Activated CD4-positive, alpha-beta T cell treated with anti-CD3 and anti-CD28 coated beads, Interleukin-2, amount 50 U/mL, for 4 hours (primary cell): ENCODE data around the gene SYP.

Source experiments
- DNase-seq, 2 experiments: peaks; one replicate each; pipeline ENCODE4 v3.0.0-alpha.2; 2020

Gene SYP

DNA sequence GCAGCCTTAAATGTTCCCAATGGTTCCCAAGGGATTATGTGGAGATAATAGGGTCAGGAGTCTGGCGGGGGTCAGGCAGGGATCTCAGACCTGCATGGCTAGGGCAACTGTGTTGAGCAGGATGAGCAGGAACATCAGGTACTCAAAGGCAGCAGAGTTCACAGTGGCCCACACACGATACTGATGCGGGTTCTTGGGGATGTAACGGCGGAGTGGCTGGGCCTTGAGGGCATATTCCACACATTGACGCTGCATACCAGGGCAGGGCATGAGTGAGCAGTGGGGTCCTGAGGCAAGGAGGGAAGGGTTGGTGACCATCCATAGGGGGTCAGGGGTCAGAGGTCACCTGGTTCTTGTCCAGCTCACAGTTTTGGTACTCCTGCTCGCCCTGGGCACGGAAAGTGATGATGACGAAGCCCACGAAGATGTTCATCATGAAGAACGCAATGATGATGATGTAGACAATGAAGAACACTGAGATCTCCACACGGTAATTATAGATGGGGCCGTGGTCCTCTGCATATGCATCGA lies 15.1 kb upstream of the SYP start:
- no peak for DNase-seq

- DNase-seq = no peak
Observed at GRCh38 chrX:49214416-49214815, 14.4 kb upstream of the SYP start.

- no peak for DNase-seq
Observed at GRCh38 chrX:49212861-49213260, 12.9 kb upstream of the SYP start.

- DNase-seq = no peak
Observed at GRCh38 chrX:49212209-49212608, 12.2 kb upstream of the SYP start.

DNA sequence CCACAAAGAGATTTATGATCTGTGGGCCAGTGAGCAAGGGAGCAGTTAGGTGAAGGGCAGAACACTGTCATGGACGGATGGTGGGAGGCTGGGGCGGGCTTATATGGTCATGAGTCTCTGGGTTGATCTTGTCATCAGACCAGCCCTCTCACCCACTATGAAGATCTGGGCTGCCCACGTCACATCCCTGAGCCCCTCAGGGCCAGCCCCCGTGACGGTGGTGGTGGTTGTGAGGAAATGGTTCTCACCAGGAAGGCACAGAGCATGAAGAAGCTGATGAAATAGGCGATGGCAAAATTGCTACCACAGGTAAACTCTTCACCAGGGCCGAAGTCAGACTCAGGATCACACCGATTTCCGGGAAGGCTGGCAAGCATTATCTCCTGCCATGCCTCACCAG lies 11.1 kb upstream of the SYP start:
- no peak for DNase-seq

- no peak for DNase-seq
Observed at GRCh38 chrX:49210406-49210805, 10.4 kb upstream of the SYP start.

DNA sequence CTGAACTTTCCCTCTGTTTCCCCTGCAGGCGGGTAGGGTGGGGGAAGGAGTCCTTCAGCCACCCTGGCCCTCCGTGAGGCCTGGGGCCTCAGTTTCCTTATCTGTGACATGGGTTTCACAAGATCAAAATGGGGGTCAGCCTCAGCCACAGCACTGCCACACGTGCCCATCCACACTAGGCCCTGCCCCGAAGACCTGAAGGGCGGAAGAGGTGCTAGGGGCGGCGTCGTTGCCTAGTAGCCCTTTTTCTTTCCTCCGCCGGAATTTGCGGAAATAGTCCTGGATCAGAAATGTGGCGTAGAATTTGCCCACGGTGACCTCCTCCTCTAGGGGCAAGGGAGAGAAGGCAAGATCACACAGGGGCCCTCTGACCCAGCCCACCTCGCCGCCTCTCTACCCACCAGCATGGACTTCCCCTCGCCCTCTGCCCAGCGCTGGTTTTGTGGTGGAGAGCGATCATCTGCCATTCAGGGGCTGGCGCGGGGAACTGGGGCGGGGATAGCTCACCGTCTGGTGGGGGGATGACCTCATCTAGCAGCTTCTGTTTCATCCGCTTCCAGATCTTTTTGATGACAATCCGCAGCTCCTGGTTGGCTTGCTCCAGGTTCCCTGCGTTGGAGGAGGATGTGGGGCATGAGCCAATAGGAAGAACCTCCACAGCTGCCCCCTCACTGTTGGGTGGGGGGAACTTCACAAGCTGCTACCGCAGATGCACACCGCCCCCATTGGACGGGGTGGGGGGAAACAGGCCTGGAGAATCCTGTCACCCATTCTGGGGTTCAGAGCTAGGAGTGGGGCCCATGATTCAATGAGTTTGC lies 9.7 kb upstream of the SYP start:
- DNase-seq = no peak

DNA sequence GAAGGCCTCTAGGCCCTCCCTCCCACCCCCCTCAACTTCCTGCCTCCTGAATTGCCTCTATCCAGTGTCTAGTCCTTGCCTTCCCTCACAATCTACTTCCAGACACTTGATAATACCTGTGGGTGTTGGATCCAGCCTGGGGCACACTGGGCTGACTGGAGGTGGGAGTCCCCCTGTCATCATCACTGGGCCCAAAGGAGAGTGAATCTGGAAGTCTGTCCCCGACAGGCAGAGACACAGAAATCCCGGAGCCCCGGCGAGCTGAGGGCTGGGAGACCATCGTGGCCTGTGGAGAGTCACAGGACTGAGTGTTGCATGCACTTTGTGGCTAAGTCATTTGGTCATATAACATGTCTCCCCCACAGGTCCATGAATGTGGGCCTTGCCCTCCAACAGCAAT lies 8.4 kb upstream of the SYP start:
- DNase-seq = no peak

- DNase-seq = no peak
Observed at GRCh38 chrX:49206543-49206942, 6.5 kb upstream of the SYP start.

DNA sequence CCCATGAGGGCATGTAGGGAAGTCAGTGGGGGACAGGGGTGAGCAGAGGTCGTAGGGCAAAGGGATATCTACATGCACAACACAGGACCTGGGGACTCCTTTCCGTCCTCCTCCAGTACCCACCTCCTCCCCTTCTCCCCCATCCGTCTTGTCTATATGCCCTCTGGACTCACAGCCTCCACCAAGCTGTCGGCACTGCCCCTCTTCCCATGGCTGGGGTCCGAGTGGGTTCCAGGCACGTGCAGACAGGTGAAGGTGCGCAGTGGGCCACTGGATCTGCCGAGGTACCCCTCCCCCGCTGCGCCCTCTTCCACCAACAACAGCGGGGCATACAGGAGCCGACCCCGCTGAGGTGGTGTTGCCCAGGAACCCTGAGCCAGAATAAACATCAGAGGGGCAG lies 5.5 kb upstream of the SYP start:
- no peak for DNase-seq

DNA sequence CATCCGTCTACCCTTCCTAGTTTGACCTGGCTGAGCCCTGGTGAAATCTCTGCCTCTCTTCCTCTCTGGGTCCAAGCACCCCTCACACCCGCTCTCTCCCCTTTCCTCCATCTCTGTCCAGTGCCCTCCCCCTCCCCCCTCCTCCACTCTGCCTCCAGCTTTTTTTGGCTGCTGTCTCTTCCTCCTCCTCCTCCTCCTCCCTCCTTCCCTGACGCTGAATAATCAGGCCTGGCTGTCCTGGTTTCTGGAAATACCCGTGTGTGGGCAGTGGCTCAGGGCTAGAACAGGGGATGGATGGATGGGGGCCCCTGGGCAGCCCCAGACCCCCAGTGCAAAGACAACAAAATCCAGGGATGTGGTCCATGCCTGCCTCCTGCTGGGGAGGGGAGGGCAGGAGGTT lies 4.7 kb upstream of the SYP start:
- no peak for DNase-seq

GRCh38 chrX:49204017-49204416 lies 4.0 kb upstream of the SYP start:
- no peak for DNase-seq

DNA sequence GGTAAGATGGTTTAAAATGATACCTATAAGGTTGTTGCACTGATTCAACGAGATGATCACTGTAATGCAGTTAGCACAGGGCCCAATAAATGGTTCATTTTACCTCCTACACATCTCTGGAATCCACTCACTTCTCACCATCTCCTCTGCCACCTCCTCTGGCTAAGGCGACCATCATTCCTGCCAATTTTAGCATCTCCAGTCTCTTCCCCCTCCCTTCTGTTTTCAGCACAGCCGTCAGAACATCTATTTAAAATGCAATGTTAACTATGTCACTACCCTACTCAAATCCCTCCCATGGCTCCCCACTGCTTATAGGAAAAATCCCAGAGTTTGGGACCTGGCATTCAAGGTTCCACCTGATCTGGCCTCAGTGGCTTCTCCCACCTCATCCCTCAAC lies 3.5 kb upstream of the SYP start:
- DNase-seq = no peak

DNA sequence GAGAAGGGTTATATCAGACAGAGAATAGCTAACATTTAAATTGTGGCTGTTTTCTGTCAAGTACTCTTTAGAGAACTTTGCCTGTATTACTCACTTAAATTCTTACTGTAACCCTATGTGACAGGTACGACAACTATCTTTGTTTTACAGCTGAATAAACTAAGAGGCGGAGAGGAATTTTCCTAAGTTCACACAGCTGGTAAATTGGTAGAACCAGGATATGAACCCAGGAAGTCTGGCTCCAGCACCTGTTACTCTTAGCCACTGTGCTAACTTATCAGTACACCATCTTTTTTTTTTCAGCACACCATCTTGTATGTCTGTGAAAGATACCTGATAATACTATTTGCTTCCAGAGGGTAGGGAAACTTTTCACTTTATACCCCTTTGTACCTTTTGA lies 2.0 kb upstream of the SYP start:
- no peak for DNase-seq

DNA sequence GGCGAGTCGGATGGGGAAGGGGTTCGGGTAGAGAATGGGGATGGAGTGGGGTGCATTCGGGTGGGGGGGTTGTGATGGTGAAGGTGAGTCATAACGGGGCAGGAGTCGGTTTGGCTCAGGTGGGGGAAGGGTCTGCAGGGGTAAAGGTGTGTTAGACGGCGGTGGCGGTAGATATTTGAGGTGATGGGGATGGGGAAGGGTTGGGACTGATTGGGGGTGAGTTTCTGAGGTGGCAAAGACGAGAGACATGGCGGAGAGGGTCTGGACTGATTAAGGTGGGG lies 738 bp downstream of the SYP start:
- no peak for DNase-seq

GRCh38 chrX:49198540-49199314 lies 1.3 kb downstream of the SYP start:
- no peak for DNase-seq

DNA sequence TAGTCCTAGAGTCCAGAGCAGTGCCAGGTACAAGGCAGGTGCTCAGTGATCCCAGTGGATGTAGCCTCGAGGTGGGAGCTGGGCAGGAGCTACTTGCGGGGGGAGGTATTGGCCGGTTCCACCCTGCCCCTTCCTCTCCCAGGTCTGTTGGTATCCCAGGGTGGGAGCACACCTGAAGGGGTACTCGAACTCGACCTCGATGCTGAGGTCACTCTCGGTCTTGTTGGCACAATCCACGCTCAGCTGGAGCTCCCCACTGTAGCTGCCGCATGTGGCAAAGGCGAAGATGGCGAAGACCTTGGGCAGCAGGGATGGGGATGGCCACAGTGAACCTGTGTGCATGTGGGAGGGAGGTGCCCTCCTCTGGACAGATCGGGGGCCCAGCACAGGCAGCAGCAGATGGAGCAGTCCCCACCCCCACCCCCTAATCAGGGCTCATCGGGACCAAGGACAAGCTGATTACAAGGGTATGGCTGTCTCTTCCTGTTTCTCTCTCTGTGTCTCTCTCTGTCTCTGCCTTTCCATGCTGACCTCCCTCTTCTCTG lies 2.4 kb downstream of the SYP start:
- DNase-seq = no peak

- no peak for DNase-seq
Observed at GRCh38 chrX:49193542-49193964, 6.4 kb downstream of the SYP start.

DNA sequence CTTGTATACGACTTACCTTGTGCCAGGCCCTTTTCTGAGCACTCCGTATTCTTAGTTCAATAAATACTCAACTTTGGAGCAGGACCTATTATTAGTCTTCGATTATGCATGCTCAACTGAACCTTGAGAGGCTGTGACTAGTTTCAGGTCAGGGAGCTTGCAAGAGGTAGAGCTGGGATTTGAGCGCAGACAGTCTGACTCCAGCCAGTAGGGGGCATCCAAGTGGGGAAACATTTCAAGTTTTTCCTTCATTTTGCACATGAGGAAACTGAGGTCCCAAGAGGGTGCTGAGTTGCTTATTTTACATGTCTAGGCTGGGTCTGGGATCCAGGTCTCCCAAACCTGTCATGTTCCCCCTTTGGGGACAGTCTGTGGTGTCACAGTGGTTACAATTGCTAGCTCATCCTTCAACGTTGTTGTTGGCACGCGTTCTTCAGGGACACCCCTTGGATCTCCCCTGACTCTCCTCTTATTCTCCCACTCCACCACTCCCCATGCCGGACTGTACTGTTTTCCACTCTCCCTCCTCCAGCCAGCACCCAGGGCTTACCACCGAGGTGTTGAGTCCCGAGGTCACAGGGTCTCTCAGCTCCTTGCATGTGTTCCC lies 7.2 kb downstream of the SYP start:
- no peak for DNase-seq

- DNase-seq = no peak
Observed at GRCh38 chrX:49191574-49192011, 8.4 kb downstream of the SYP start.

- peak; percentile 71 to 79 for DNase-seq
Observed at GRCh38 chrX:49190821-49191573, 9.0 kb downstream of the SYP start.

DNA sequence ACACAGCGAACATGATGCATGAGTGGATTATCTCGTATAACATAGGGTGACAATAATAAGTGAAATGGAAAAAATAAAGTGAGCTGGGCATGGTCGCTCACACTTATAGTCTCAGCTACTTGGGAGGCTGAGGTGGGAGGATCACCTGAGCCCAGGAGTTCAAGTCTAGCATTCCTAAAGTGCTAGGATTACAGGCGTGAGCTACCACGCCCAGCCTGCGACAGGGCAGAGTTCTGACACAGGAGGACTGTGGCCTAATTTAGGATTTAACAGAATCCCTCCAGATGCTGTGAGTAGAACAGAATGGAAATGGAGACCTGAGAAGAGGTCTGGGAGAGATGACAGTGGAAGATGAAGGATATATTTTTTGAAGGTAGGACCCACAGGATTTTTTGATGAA lies 10.4 kb downstream of the SYP start:
- DNase-seq = no peak
